IMR-90 (cell line): ENCODE results near the gene HPN. TPM values are rescaled to one million over a fixed set of nuclear protein-coding genes. Genes with fewer than 3 reads are reported as not detected.

Experiments
- ATAC-seq: fragments of 200-7000 bp; cut with Tn5 transposase; 2 replicates; pipeline ENCODE4 v1.9.1; 2020; ENCODE audit warnings: low read depth, mild to moderate bottlenecking, moderate library complexity
- BruUV-seq: library from RNA; stranded (reverse); fragments of 400-500 nt; replicated peaks from 2 replicates; lab custom pipeline; 2021; lab: Mats Ljungman, UMichigan
- CTCF ChIA-PET: fragments of 300-600 bp; formaldehyde crosslinking; extraction: SDS; loops from one replicate; lab custom pipeline; 2021; ENCODE audit warnings: antibody characterized with exemption; lab: Yijun Ruan, JAX
- POLR2A ChIA-PET: fragments of 300-600 bp; sonication (Branson Sonifier 250); formaldehyde crosslinking; loops from one replicate; lab custom pipeline; 2022; ENCODE audit warnings: antibody characterized with exemption; ENCODE audit not compliant: unreplicated experiment; lab: Charles Lee
- DNase-seq: peaks from one replicate; pipeline ENCODE4 v3.0.0; 2013
- H2AFZ ChIP-seq: replicated peaks from 2 replicates; pipeline ENCODE3; 2013; ENCODE audit warnings: low read length, mild to moderate bottlenecking; ENCODE audit not compliant: poor library complexity
- H2AK5ac ChIP-seq: 2 replicates; pipeline ENCODE4 v1.6.1; 2013; ENCODE audit warnings: low read depth, low read length, inconsistent platforms
- H2AK9ac ChIP-seq: replicated peaks from 2 replicates; pipeline ENCODE3; 2013; ENCODE audit warnings: mild to moderate bottlenecking, low read depth, low read length, moderate library complexity; ENCODE audit not compliant: poor library complexity
- H2BK120ac ChIP-seq: 2 replicates; pipeline ENCODE4 v1.6.1; 2013; ENCODE audit warnings: low read depth, low read length, inconsistent platforms
- H2BK15ac ChIP-seq: 3 replicates; pipeline ENCODE4 v1.6.1; 2013; ENCODE audit warnings: low read depth, low read length, inconsistent platforms
- H2BK20ac ChIP-seq: 2 replicates; pipeline ENCODE4 v1.6.1; 2013; ENCODE audit warnings: low read depth, mild to moderate bottlenecking, inconsistent platforms, low read length, moderate library complexity
- H2BK5ac ChIP-seq: 2 replicates; pipeline ENCODE4 v1.6.1; 2013; ENCODE audit warnings: mild to moderate bottlenecking, low read depth, low read length, inconsistent platforms; ENCODE audit not compliant: poor library complexity, severe bottlenecking
- H3K14ac ChIP-seq: replicated peaks from 2 replicates; pipeline ENCODE4 v1.6.1; 2013; ENCODE audit warnings: low read depth, low read length, inconsistent platforms
- H3K18ac ChIP-seq: 2 replicates; pipeline ENCODE4 v1.6.1; 2013; ENCODE audit warnings: low read depth, low read length, control low read depth
- H3K23ac ChIP-seq: 2 replicates; pipeline ENCODE4 v1.6.1; 2013; ENCODE audit warnings: low read depth, low read length, inconsistent platforms
- H3K27ac ChIP-seq: 2 replicates; pipeline ENCODE4 v1.5.1; 2013; ENCODE audit warnings: mild to moderate bottlenecking, control low read depth, low read length; ENCODE audit not compliant: insufficient read depth
- H3K27me3 ChIP-seq: 2 replicates; pipeline ENCODE4 v1.6.1; 2013; ENCODE audit warnings: low read length; ENCODE audit not compliant: control insufficient read depth, insufficient read depth
- H3K36me3 ChIP-seq: 2 replicates; pipeline ENCODE4 v1.6.1; 2013; ENCODE audit warnings: low read length, mixed read lengths; ENCODE audit not compliant: control insufficient read depth, insufficient read depth
- H3K4ac ChIP-seq: 2 replicates; pipeline ENCODE4 v1.6.1; 2013; ENCODE audit warnings: low read depth, low read length, inconsistent platforms
- H3K4me1 ChIP-seq: 2 replicates; pipeline ENCODE4 v1.6.1; 2013; ENCODE audit warnings: low read length, mixed read lengths; ENCODE audit not compliant: control insufficient read depth, insufficient read depth
- H3K4me2 ChIP-seq: 2 replicates; pipeline ENCODE4 v1.6.1; 2013; ENCODE audit warnings: low read depth, mild to moderate bottlenecking, control low read depth, low read length, moderate library complexity
- H3K4me3 ChIP-seq: 2 replicates; pipeline ENCODE4 v1.5.1; 2013; ENCODE audit warnings: low read depth, mild to moderate bottlenecking, control low read depth, low read length, moderate library complexity; ENCODE audit not compliant: insufficient read depth
- H3K56ac ChIP-seq: 2 replicates; pipeline ENCODE4 v1.6.1; 2013; ENCODE audit warnings: low read length, inconsistent platforms; ENCODE audit not compliant: insufficient read depth; ENCODE audit errors: extremely low read depth
- H3K79me1 ChIP-seq, 2 experiments: 2 replicates each; pipeline ENCODE4 v1.6.1; 2013; ENCODE audit warnings: low read length in 2 of 2, inconsistent platforms in 1 of 2, low read depth in 1 of 2
- H3K9ac ChIP-seq: 2 replicates; pipeline ENCODE4 v1.6.1; 2013; ENCODE audit warnings: low read depth, low read length, control low read depth
- H3K9me1 ChIP-seq: 2 replicates; pipeline ENCODE4 v1.6.1; 2013; ENCODE audit warnings: low read length, inconsistent platforms; ENCODE audit not compliant: insufficient read depth
- H3K9me3 ChIP-seq: 2 replicates; pipeline ENCODE4 v1.6.1; 2013; ENCODE audit warnings: low read length; ENCODE audit not compliant: control insufficient read depth, insufficient read depth
- H4K20me1 ChIP-seq: 2 replicates; pipeline ENCODE4 v1.6.1; 2013; ENCODE audit warnings: low read length, inconsistent platforms; ENCODE audit not compliant: insufficient read depth
- H4K5ac ChIP-seq: 2 replicates; pipeline ENCODE4 v1.6.1; 2013; ENCODE audit warnings: mild to moderate bottlenecking, low read depth, low read length, control low read depth
- H4K8ac ChIP-seq, 2 experiments: 2 replicates each; pipeline ENCODE4 v1.6.1; 2013; ENCODE audit warnings: low read depth in 2 of 2, low read length in 2 of 2, control low read depth in 1 of 2, inconsistent platforms in 1 of 2
- H4K91ac ChIP-seq: 2 replicates; pipeline ENCODE4 v1.6.1; 2013; ENCODE audit warnings: low read depth, low read length, inconsistent platforms; ENCODE audit not compliant: insufficient read depth
- BHLHE40 ChIP-seq: fragments of 150-350 bp; IDR thresholded peaks from 2 replicates; pipeline ENCODE4 v1.6.1; 2016; ENCODE audit warnings: mild to moderate bottlenecking, low read depth, low read length
- MAFK ChIP-seq: IDR thresholded peaks from 2 replicates; pipeline ENCODE4 v1.6.1; 2012; ENCODE audit warnings: low read depth, low read length, improper control_type of control experiment
- RCOR1 ChIP-seq: IDR thresholded peaks from 2 replicates; pipeline ENCODE4 v1.6.1; 2012; ENCODE audit warnings: mild to moderate bottlenecking, low read length, improper control_type of control experiment; ENCODE audit not compliant: insufficient replicate concordance
- WGBS, 2 experiments: methylation state at CpG; one replicate each; pipeline versions ENCODE4 v1.1.5 to v1.1.7; 2013; ENCODE audit warnings: missing lambda C conversion rate in 2 of 2; ENCODE audit not compliant: insufficient read length in 1 of 2; ENCODE audit errors: extremely low coverage in 2 of 2; 5-methylcytosine and 5-hydroxymethylcytosine counted together
- dilution Hi-C: fragments of 300-500 bp; cut with HindIII; formaldehyde crosslinking; loops from one replicate; pipeline ENCODE4 v1.14.3; 2018; ENCODE audit warnings: low sequenced_read_pairs; ENCODE audit not compliant: unreplicated experiment
- in situ Hi-C: fragments of 300-500 bp; cut with MboI; formaldehyde crosslinking; loops from 3 replicates; pipeline ENCODE4 v1.14.3; 2019; ENCODE audit warnings: low sequenced_read_pairs, inconsistent platforms, mixed read lengths
- intact Hi-C: fragments of 100-400 bp; cut with micrococcal nuclease; formaldehyde crosslinking; loops from 2 replicates; pipeline ENCODE4 v1.10.0; 2022
- polyA plus RNA-seq, 3 experiments: library from polyadenylated mRNA; depleted of rRNA; stranded (reverse); fragments of >200 nt; gene quantifications; 2 replicates each; pipeline ENCODE4 v1.2.3, GENCODE V29; 2012; ENCODE audit warnings: low replicate concordance in 1 of 3
- total RNA-seq: library from RNA; depleted of rRNA; stranded (reverse); fragments of >200 nt; gene quantifications from 2 replicates; pipeline ENCODE4 v1.2.3, GENCODE V29; 2012

Gene HPN
- total and polyA plus RNA-seq, 2 of the 4 experiments (the other 2 are of a cell fraction): not detected

DNA sequence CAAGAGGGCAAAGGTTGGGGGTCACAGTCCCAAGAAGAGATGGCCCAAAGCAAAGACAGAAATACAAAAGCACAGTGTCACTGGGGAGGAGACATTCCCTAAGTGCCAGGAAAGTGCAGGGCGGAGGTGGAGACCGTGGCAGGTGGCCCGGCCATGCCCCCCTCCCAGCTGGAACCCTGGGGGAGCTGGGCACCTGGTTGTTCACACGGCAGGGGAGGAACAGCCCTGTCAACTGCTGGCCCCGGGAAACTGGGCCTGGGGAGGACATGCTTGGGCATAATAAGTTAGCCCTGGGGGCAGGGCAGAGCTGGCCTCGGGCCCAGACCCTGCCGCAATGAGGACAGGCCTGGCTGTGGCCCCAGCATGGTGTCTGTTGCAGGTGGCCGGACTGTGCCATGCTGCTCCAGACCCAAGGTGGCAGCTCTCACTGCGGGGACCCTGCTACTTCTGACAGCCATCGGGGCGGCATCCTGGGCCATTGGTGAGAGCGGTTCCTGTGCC is 7.4 kb downstream of the HPN start:
- H3K4me2 ChIP-seq: no peak overlapping the region
- no peak overlapping the region for H4K91ac ChIP-seq
- no peak overlapping the region for H2BK5ac ChIP-seq
- no peaks in the 10 kb centered on the region for H3K36me3 ChIP-seq
- dilution Hi-C loops (no loop called here), intact Hi-C loops (no loop called here), in situ Hi-C loops (no loop called here)
- H3K18ac ChIP-seq: no peak overlapping the region
- POLR2A ChIA-PET: no interaction called here
- H4K5ac ChIP-seq: no peak overlapping the region
- BruUV-seq: no TSS peak
- no peak overlapping the region for H2AK5ac ChIP-seq
- no peak overlapping the region for H2BK15ac ChIP-seq
- no peak overlapping the region for H2AFZ ChIP-seq
- peaks cover 16% of the 10 kb centered on the region for H3K27me3 ChIP-seq
- no peak for ATAC-seq
- H3K9me1 ChIP-seq: no peaks in the 10 kb centered on the region
- no peak overlapping the region for H3K4me3 ChIP-seq
- H2BK20ac ChIP-seq: no peak overlapping the region
- H3K79me1 ChIP-seq: no peaks in the 10 kb centered on the region
- H3K56ac ChIP-seq: no peak overlapping the region
- no peak overlapping the region for H3K27ac ChIP-seq
- no peak overlapping the region for H3K4ac ChIP-seq
- H2AK9ac ChIP-seq: no peak overlapping the region
- H3K4me1 ChIP-seq: no peaks in the 10 kb centered on the region
- TF ChIP-seq BHLHE40 (no peak), RCOR1 (no peak), MAFK (no peak)
- H4K8ac ChIP-seq: no peak overlapping the region
- CTCF ChIA-PET: no interaction called here
- no peak overlapping the region for H2BK120ac ChIP-seq
- no peak overlapping the region for H3K14ac ChIP-seq
- no peaks in the 10 kb centered on the region for H3K9me3 ChIP-seq
- DNase-seq: no peak
- H4K20me1 ChIP-seq: no peaks in the 10 kb centered on the region
- WGBS, 2 experiments: 41% methylated on average over 6 of the region's 12 CpGs; no CpG with 5 or more reads in 1 of the 2 experiments
- no peak overlapping the region for H3K23ac ChIP-seq
- H3K9ac ChIP-seq: no peak overlapping the region
